ENCODE data around the gene TSGA10.
A peak's percentile ranks its signal among the peaks of the same experiment; 100 is the strongest.
"Not testable (repeated sequence)": the region's sequence is repeated elsewhere in the genome, so short reads cannot be mapped to it uniquely, and the experiment has no call there.

TSGA10 gene

GRCh38 chr2:99154643-99155536 is at the start of gene TSGA10, which contains the start of gene LIPT1:
Gene TSGA10 (minus strand): TSS chr2:99154942. CDS start chr2:99109439, 45,503 bp downstream.
Gene LIPT1 (plus strand): TSS chr2:99154967. CDS start chr2:99161958, 6,991 bp downstream.
- peak; percentile 65 to 66 for DNase-seq (ENCODE audit: low read depth in 2 of 2)

- DNase-seq (ENCODE audit: low read depth in 2 of 2), result no peak
Observed at GRCh38 chr2:99201959-99202678, 47.4 kb upstream of the TSGA10 start.

- DNase-seq (ENCODE audit: low read depth in 2 of 2), result no peak
Observed at GRCh38 chr2:99200076-99200800, 45.5 kb upstream of the TSGA10 start.

GRCh38 chr2:99198103-99198841 is 43.5 kb upstream of the TSGA10 start:
- no peak for DNase-seq (ENCODE audit: low read depth in 2 of 2)

GRCh38 chr2:99192364-99192763 is 37.6 kb upstream of the TSGA10 start:
- not testable (repeated sequence) for DNase-seq (ENCODE audit: low read depth in 2 of 2)

GRCh38 chr2:99190548-99190947 is 35.8 kb upstream of the TSGA10 start:
- no peak for DNase-seq (ENCODE audit: low read depth in 2 of 2)

- no peak for DNase-seq (ENCODE audit: low read depth in 2 of 2)
Observed at GRCh38 chr2:99188357-99188756, 33.6 kb upstream of the TSGA10 start.

GRCh38 chr2:99187011-99187410 is 32.3 kb upstream of the TSGA10 start:
- no peak for DNase-seq (ENCODE audit: low read depth in 2 of 2)

- DNase-seq (ENCODE audit: low read depth in 2 of 2), result no peak
Observed at GRCh38 chr2:99184811-99185210, 30.1 kb upstream of the TSGA10 start.

GRCh38 chr2:99183025-99183424 is 28.3 kb upstream of the TSGA10 start:
- no peak for DNase-seq (ENCODE audit: low read depth in 2 of 2)

- DNase-seq (ENCODE audit: low read depth in 2 of 2), result no peak
Observed at GRCh38 chr2:99181624-99182000, 26.9 kb upstream of the TSGA10 start.

- peak; percentile 90 to 92 for DNase-seq (ENCODE audit: low read depth in 2 of 2)
Observed at GRCh38 chr2:99180755-99181623, 26.2 kb upstream of the TSGA10 start, which contains the start of the genes MITD1 and MRPL30. Gene MITD1 (minus strand): TSS chr2:99181058. CDS start chr2:99180981, 77 bp downstream. Gene MRPL30 (plus strand): TSS chr2:99181184. CDS start chr2:99186204, 5,020 bp downstream.

GRCh38 chr2:99171377-99172140 is 16.8 kb upstream of the TSGA10 start:
- DNase-seq (ENCODE audit: low read depth in 2 of 2), result no peak

- DNase-seq (ENCODE audit: low read depth in 2 of 2), result no peak
Observed at GRCh38 chr2:99169534-99169933, 14.8 kb upstream of the TSGA10 start.

GRCh38 chr2:99166218-99166617 is 11.5 kb upstream of the TSGA10 start:
- no peak for DNase-seq (ENCODE audit: low read depth in 2 of 2)

GRCh38 chr2:99159594-99159993 is 4.9 kb upstream of the TSGA10 start:
- no peak for DNase-seq (ENCODE audit: low read depth in 2 of 2)

GRCh38 chr2:99158599-99158998 is 3.9 kb upstream of the TSGA10 start:
- no peak for DNase-seq (ENCODE audit: low read depth in 2 of 2)

- no peak for DNase-seq (ENCODE audit: low read depth in 2 of 2)
Observed at GRCh38 chr2:99156891-99157290, 2.1 kb upstream of the TSGA10 start.

GRCh38 chr2:99153921-99154604 is 679 bp downstream of the TSGA10 start:
- DNase-seq (ENCODE audit: low read depth in 2 of 2), result no peak
